RWPE1 (cell line): ENCODE measurements around the gene NT5C1A.

Experiments used
- CTCF ChIA-PET: fragments of 350-600 bp; sonication (Branson Sonifier 250); formaldehyde crosslinking; extraction: SDS; loops from one replicate; lab custom pipeline; 2021; lab: Yijun Ruan, JAX
- POLR2A ChIA-PET: fragments of 400-600 bp; formaldehyde crosslinking; extraction: SDS; loops from one replicate; lab custom pipeline; 2020; ENCODE audit warnings: antibody characterized with exemption; ENCODE audit not compliant: low non-redundant PET; lab: Yijun Ruan, JAX
- DNase-seq: peaks from one replicate; pipeline ENCODE4 v3.0.0; 2012; ENCODE audit warnings: low spot score
- H3K27ac ChIP-seq: fragments of 450-650 bp; 2 replicates; pipeline ENCODE4 v1.5.1; 2017
- TF ChIP-seq, protein P1 (sequence below): fragments of 450-650 bp; conservative IDR thresholded peaks from 2 replicates; pipeline ENCODE4 v1.5.1; 2017; ENCODE audit warnings: low read depth, mild to moderate bottlenecking

Gene NT5C1A

DNA sequence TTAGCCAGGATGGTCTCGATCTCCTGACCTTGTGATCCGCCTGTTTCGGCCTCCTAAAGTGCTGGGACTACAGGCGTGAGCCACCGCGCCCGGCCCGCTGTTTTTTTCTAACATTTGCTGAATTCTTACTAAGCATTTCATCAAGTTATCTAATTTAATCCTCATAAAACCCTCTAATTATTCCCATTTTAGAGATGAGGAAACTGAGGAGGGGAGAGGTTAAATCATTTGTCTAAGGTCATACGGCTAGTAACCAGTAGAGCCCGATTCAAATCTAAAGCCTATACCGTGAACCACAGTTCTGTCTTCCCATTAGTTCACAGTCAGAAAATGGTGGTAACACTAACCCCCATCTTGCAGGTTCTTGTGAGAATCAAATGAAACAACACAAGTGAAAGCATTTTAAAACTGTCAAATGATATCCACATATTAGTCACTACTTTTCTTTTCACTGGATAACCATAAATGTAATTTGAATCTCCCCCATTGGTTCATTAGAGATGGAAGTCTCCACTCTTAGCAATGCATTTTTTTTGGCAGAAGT lies 43.0 kb downstream of the NT5C1A start:
- no peak overlapping the region for H3K27ac ChIP-seq
- TF ChIP-seq, protein P1, sequence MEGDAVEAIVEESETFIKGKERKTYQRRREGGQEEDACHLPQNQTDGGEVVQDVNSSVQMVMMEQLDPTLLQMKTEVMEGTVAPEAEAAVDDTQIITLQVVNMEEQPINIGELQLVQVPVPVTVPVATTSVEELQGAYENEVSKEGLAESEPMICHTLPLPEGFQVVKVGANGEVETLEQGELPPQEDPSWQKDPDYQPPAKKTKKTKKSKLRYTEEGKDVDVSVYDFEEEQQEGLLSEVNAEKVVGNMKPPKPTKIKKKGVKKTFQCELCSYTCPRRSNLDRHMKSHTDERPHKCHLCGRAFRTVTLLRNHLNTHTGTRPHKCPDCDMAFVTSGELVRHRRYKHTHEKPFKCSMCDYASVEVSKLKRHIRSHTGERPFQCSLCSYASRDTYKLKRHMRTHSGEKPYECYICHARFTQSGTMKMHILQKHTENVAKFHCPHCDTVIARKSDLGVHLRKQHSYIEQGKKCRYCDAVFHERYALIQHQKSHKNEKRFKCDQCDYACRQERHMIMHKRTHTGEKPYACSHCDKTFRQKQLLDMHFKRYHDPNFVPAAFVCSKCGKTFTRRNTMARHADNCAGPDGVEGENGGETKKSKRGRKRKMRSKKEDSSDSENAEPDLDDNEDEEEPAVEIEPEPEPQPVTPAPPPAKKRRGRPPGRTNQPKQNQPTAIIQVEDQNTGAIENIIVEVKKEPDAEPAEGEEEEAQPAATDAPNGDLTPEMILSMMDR = no peak
- no peak for DNase-seq
- POLR2A ChIA-PET = no interaction called here
- CTCF ChIA-PET = interaction anchor here (0.7 kb wide), 1 partner anchor 19 kb away, joined by 4 read pairs; no protein-coding TSS in a partner anchor

DNA sequence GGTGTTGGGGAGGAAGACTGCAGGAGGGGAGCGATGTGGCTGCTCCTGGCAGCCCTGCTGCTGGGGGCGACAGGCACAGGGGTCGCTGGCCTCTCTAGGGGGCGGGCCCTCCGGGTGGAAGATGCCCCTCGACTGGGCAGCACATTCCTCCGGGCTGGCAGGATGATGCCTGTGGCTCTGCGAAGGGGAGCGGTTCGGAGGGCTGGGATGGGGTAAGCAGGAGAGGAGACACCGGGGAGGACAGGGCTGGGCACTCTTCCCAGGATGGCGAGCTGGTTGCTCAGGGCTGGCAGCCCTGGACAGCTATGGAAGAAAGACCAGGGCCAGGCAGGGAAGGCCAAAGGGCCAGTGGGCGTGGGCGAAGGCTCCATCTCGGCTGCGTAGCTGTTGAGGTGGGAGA lies 45.3 kb downstream of the NT5C1A start:
- no peak for DNase-seq
- ChIA-PET POLR2A (no interaction called here), CTCF (no interaction called here)
- no peak overlapping the region for H3K27ac ChIP-seq
- TF ChIP-seq, protein P1 = no peak

DNA sequence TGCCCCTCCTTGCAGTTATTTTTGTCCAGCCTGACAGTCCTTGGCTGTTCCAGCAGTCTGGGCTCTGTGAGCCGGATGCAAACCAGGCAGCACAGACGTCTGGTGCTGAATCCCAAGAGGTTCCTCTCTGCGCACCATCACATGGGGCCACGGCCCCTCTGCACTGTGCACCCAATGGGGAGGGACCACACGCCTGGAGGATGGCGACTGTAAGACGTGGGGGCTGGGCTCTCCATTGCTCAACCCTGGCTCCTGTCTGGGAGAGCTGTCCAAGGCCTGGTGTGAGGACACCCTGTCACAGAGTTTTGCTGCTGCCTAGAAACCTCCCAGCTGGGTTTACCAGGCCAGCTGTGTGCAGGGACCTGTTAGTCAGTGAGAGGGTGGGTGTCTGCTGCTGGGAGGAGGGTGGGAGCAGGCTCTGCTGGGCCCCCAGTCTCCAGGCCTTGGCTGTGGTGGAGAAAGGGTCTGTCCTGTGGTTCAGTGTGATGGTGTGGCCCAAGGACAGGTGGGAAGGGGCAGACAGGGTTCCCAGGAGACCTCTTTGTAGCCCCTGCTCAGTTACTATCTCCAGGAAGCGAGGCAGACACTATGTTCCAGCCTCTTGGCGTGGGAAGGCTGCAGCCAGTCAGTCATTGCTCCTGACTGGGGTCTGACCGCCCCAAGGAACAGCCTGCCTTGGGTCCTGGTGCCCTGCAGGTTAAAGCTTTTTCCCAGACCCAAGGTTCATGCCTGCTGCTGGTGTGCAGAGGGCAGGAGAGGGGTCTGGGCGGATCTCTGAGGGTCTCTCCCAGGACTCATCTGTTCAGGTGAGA lies 46.2 kb downstream of the NT5C1A start:
- TF ChIP-seq, protein P1 = no peak
- POLR2A ChIA-PET = no interaction called here
- DNase-seq = no peak
- no peak overlapping the region for H3K27ac ChIP-seq
- CTCF ChIA-PET = no interaction called here

DNA sequence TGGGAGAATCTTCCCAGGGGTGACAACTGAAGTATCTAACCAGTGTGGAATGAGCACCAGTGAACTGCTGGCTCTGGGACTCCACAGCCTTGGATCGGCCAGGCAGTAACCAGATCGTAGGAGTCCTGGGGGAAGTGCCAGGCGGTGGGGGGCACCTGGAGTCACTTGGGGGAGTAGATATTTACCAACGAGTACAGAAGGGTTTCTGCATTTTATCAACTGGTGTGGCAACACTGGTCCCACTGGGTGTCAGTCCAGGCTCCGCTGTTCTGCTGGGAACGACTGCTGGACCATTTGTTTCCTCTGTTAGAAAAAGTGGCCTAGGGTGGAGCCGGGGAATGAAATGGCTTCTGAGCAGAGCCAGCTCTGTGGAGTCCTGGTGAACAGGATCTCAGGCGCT lies 46.9 kb downstream of the NT5C1A start:
- no peak for DNase-seq
- POLR2A ChIA-PET = no interaction called here
- CTCF ChIA-PET = no interaction called here
- TF ChIP-seq, protein P1 = no peak
- H3K27ac ChIP-seq = no peak overlapping the region

DNA sequence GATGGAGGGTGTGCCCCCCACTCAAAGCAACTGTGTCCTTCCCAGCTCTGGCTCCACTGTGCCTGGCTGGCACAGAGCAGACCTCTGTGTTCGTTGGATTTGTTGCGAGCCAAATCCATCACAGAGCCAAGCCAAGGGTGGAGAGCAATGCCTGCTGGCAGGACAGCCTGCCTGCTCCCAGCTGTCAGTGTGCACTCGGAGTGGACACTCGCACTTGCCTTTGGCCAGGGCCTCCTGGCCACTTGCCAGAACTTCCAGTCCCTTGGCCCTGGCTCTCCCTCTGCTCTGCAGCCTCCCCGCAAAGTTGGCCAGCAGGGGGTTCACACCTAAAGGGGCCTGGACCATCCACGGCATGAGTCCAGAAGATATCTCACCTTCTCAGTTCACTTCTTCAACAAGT lies 48.9 kb downstream of the NT5C1A start:
- POLR2A ChIA-PET = no interaction called here
- DNase-seq = no peak
- TF ChIP-seq, protein P1 = no peak
- no peak overlapping the region for H3K27ac ChIP-seq
- CTCF ChIA-PET = no interaction called here

DNA sequence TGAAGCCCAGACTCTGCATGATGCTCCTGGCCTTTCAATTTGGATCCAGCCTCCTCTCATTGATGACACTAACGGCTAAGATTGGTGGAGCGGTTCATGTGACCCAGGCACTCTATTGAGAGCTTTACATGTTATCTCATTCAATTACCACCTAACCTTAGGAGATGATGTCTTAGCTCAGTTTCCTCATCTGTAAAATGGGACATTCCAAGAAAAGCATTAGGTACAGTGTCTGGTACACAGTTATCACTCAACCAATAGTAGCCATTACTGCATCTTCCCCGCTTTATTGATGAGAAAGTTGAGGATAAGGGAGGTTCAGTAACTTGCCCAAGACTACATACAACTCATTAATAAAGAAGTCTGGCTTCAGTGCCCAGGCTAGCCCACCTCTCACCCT lies 49.5 kb downstream of the NT5C1A start:
- DNase-seq = no peak
- ChIA-PET POLR2A (no interaction called here), CTCF (interaction anchor here (0.6 kb wide), 1 partner anchor 55 kb away, joined by 5 read pairs; no protein-coding TSS in a partner anchor)
- TF ChIP-seq, protein P1 = no peak
- H3K27ac ChIP-seq = no peak overlapping the region
